NCI-H446 (cell line): ENCODE data around the gene TTF1.

Experiments
- DNase-seq, 2 experiments: peaks; one replicate each; lab custom pipeline; 2025; lab: John Stamatoyannopoulos, UW

The TTF1 gene

DNA sequence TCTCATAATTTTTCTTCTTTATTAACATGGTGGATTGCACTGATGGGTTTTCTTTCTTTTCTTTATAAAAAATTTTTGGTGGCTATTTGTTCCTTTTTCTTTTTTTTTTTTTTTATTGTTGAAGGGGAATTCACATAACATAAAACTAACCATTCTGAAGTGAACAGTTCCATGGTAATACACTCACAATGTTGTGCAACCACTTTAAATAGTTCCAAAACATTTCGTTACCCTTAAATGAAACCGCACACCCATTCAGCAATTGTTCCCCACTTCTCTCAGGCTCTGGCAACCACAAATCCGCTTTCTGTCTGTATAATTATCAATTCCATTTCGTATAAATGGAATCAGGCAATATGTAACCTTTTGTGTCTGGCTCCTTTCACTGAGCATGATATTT lies 40.2 kb downstream of the TTF1 start:
- no peak for DNase-seq

DNA sequence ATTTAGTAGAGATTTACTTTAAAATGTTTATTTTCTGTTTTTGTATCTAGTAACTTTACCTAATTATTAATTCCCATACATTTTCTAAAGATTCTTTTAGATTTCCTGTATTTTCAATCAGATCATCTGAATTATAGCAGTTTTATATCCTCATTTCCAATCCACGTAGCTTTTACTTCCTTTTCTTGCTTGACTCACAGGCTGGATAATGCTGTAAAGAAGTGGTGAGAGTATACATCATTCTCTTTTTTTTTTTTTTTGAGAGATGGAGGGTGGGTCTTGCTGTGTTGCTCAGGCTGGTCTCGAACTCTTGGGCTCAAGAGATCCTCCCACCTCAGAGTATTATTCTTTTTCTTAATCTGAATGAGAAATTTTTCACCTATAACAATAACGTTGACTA lies 40.7 kb downstream of the TTF1 start:
- DNase-seq, result no peak

DNA sequence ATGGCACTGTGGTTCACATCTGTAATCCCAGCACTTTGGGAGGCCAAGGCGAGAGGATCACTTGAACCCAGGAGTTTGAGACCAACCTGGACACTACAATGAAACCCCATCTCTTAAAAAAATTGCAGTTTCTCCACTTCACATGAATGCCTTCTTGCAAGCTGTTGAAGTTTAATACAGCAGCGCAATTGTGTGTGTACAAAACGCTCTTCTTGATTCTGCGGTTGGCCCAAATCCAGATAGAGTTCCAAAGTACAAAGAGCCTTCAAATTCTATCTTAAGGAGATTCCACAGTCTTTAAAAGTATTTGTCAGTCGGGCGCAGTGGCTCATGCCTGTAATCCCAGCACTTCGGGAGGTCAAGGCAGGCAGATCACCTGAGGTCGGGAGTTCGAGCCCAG lies 42.6 kb downstream of the TTF1 start:
- no peak for DNase-seq

DNA sequence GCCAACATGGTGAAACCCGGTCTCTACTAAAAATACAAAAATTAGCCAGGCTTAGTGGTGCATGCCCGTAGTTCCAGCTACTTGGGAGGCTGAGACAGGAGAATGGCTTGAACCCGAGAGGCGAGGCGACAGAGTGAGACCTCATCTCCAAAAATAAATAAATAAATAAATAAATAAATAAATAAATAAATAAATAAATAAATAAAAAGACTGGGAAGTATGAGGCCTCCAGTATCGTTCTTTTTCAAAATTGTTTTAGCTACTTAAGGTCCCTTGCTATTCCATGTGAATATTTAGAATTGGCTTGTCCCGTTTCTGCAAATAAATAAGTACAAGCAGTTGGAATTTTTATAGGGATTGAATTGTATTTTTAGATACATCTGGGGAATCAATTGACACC lies 48.9 kb downstream of the TTF1 start:
- no peak for DNase-seq

DNA sequence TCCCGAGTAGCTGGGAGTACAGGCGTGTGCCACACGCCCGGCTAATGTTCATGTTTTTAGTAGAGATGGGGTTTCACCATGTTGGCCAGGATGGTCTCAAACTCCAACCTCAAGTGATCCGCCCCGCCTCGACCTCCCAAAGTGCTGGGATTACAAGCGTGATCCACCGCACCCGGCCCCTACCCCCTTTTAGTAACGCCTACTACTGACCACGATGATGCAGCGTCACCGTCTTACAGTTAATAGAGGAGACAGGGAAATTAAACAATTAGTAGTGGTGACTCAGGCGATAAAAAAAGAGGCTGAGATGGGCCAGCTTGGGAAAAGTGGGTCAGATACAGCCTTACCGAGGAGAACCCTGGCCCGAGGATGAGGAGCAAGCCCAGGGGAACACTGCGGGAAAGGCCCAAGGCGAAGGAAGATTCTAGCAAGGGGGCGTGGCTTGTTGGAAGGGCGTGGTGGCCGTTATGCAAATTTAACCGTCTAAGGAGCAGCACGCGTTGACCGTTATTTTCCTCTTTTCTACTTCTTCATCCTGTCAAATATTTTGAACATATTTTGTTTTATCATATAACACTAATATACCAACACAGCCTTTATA lies 50.2 kb downstream of the TTF1 start:
- no peak for DNase-seq

DNA sequence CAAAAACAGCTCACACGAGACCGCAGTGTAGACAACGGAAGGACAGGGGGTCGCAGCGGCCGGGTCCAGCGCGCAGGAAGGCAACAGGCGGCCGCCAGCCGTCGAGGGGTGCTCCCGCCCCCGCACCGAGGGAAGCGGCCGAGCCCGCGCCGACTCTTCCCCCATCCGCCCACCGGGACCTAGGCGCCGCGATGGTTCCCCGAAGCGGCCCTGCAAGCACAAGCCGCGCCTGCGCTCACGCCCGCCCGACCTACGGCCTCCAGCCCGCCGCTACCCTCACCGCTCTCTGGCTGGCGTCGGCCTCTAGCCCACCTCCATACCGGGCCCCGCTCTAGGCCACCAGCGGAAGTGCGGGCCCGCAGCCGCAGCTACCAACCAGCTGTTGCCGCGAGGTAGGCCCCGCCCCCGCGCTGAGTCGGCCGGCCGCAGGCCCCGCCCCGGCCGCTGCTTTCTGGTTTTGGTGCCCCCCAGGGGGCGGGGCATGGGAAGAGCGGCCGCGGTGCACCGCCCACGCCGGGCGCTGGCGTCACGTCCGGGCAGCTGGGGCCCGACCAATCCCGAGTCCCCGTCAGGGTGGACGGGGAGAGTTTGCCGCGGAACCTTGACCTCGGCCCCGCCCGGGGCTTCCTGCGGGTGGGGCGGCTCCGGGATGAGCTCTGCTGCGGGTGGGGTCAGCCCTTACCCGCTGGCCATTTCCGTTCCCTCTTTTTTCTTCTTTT lies 51.8 kb downstream of the TTF1 start, which contains the start of gene SETX:
Gene SETX, minus strand, starts transcription at position 350 of the 719 bp plus-strand sequence. CDS start 5,558 bp downstream, outside the sequence.
- peak; percentile 80 to 96 for DNase-seq

DNA sequence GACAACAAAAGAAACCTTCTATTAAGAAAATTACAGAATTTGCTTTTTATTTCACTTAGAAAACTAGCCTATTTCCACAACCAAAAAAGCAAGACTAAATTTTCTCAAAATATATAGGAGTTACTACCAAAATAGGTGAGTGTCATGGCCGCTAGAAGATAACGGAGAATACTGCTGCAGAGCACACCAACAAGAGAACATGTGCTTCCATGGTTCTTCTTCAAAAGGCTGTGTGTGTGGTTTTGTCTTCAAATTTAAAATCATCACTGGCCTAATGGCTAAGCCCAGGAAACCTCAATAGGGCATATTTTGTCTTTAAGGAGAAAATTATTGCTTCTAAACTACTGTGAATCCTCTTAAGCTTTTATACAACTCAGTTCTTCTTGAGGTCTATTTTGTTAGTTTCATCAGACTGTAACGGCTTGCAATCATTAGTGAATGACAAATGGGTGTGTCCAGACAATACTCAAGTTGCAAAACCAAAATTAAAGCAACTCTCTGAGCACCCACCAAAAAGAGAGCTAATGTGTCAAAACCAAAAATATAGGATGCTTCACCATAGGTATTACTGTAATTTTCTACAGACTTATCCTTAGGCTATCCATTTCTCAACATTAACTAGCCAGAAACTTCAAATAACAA lies 55.1 kb downstream of the TTF1 start:
- no peak for DNase-seq

DNA sequence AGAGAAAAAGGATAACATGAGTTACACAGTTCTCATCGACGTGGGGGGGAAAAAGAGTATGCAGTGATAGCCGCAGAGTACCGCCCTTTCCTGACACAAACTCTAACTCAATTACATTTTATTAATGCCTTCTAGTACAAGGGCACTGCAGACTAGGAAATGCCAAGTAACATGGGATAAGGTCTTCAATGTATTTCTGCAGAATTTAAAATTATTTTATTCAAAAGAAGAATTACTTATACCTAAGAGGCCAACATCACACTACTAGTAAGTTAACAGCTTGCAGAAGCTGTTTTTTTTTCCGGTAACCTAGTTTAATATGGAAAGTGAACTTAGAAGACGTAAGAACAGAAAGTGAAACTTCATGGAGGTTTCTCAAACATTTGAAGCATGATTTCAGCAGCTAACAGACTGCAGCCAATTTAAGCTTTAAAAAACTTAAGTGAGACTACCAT lies 55.8 kb downstream of the TTF1 start:
- DNase-seq, result no peak

DNA sequence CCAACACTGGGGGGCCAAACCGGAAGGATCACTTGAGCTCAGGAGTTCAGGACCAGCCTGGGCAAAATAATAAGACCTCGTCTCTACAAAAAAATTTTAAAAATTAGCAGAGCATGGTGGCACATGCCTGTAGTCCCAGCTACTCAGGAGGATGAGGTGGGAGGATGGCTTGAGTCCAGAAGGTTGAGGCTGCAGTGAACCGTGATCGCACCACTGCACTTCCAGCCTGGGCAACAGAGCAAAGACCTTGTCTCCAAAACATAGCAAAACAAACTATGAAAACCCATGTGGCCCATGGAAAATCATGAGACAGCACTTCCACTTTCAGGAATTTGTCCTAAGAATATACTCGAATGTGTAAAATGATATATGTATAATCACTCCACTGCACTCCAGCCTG lies 58.0 kb downstream of the TTF1 start:
- DNase-seq, result no peak

DNA sequence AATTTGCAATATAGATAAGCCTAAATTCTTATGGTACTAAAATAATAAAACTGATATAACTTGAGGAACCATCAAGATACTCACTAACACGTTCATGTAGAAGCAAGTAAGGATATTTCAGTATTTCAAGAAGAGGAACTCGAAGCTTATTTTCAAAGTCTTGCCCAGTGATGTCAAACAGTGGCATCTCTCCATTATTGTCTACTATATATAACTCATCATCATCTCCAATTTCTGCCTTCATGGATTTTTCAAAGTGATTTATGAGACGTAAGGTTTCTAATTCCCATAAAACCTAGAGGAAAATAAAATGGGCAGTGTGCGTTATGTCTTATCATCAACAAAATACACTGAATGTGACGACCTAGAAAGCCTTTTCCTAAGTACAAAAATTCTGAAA lies 60.5 kb downstream of the TTF1 start:
- no peak for DNase-seq

DNA sequence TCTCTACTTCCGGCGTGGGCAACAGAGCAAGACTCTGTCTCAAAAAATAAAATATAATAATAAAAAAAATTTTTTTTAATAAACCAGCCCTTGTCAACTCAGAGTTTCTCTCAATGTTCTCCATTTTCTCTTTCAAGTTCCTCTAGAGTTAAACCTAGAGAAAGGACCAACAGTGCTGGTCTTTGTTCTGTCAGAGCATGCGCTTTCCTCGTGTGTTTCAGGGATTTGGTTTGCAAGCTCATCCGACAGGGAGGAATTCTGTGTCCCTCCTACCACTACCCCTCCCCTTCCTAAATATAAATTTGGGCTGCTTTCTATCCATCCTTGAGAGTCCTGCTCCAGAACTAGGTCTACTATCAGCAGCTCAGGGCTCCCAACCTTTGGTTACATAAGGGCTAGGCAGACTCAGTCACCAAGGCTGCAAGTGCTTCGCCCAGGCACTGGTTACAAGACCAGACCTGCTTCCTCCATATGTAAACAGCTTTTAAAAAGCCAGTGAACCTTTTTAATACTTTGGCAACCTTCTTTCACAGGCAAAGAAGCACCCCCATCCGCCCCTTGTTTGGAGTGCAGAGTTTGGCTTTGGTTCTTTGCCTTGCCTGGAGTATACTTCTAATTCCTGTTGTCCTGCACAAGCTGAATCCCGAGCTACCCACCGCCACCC lies 65.3 kb downstream of the TTF1 start:
- DNase-seq, result no peak

DNA sequence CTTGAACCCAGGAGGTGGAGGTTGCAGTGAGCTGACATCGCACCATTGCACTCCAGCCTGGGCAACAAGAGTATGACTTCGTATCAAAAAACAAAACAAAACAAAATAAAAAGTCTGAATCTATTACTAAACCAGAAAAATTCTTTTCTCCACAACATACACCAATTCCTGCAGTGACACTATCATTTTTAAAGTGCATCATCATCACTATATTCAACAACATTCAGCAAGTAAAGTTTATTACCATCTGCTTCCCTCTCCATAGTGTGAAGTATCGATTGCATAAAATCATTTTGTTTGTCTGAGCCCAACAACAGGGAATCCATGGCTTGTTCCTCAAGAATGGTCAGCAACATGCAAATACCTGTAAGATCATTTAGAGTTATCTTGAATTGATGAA lies 72.3 kb downstream of the TTF1 start:
- no peak for DNase-seq

DNA sequence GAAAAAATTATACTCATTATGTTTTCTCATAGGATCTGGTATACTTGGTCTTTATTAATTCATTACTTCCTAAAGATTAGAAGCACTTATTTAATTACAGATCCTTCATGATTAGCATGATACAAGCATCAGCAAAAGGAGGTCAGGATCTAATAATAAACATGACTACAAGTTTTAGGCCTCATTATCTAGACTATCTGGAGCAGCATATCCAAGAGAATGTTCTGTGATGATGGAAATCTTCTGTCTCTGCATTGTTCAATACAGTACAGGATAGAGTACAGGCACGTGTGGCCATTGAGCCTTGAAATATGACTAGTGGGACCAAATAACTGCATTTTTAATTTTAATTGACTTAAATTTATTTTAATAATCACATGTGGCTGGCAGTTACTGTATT lies 73.1 kb downstream of the TTF1 start:
- no peak for DNase-seq

DNA sequence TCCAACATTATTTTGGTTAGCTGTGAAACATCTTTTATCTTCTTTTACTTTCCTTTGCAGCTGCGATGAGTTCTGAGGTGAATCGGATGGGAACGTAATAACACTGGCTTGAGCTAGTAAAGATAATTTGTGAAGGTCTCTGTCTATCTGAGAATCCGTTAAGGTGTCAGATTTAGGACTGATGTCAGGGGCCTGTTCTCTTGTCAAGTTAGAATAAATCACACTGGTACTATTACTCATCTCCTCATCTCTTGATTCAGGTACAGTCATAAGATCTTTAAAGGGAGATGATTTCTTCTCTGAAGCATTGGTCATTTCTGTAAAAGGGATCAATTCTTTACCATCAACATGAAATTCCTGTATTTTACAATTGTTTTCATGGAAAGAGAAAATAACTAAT lies 78.1 kb downstream of the TTF1 start:
- DNase-seq, result no peak

DNA sequence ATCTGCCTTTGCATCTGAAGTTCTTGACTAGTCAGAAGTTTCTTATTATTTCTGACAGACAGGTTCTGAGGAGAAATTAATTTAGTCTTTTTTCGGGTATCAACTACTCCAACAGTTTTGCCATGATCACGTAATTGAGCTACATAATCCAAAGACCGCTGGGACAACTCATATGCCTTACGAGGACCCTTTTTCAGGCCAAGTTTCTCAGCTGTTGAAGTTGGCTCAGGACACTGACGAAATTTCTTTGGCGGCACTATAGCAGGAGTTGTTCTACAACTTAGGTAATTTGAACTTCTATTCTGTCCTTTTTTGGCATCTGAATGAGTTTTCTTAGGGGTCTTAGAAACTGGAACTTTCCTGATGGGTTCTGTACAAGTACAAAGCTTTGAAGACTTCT lies 79.1 kb downstream of the TTF1 start:
- no peak for DNase-seq
